Measurements from ENCODE around the gene BTNL8.

- TF ChIP-seq, protein P1, sequence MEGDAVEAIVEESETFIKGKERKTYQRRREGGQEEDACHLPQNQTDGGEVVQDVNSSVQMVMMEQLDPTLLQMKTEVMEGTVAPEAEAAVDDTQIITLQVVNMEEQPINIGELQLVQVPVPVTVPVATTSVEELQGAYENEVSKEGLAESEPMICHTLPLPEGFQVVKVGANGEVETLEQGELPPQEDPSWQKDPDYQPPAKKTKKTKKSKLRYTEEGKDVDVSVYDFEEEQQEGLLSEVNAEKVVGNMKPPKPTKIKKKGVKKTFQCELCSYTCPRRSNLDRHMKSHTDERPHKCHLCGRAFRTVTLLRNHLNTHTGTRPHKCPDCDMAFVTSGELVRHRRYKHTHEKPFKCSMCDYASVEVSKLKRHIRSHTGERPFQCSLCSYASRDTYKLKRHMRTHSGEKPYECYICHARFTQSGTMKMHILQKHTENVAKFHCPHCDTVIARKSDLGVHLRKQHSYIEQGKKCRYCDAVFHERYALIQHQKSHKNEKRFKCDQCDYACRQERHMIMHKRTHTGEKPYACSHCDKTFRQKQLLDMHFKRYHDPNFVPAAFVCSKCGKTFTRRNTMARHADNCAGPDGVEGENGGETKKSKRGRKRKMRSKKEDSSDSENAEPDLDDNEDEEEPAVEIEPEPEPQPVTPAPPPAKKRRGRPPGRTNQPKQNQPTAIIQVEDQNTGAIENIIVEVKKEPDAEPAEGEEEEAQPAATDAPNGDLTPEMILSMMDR (IDR thresholded peaks at IDR 0.05; ENCODE audit: poor library complexity): no peak
- TF ChIP-seq EZH2phosphoT487 (IDR thresholded peaks at IDR 0.05; ENCODE audit: low read depth, severe bottlenecking, unreplicated experiment): no peak
- TF ChIP-seq EZH2 (IDR thresholded peaks at IDR 0.05; ENCODE audit: borderline replicate concordance): no peak
These were observed 51.5 kb downstream of the BTNL8 start for GRCh38 chr5:180950291-180950949.

Measured in hepatocyte (in vitro differentiated cells).